Smooth muscle cell (in vitro differentiated cells): ENCODE data around the gene OR2L2. TPM values are rescaled to one million over a fixed set of nuclear protein-coding genes. Genes with fewer than 3 reads are reported as not detected.

Experiments
- DNase-seq: peaks from one replicate; lab custom pipeline; 2025; ENCODE audit not compliant: unreplicated experiment; lab: John Stamatoyannopoulos, UW
- H2AFZ ChIP-seq: fragments of 200-600 bp; sonication (generic); 2 replicates; pipeline ENCODE4 v1.6.0; 2016; ENCODE audit warnings: antibody characterized with exemption, low read depth, mild to moderate bottlenecking
- H3F3A ChIP-seq: fragments of 200-600 bp; sonication (generic); 2 replicates; pipeline ENCODE4 v1.6.0; 2017; ENCODE audit warnings: antibody characterized with exemption, low read depth
- H3K27ac ChIP-seq: fragments of 200-600 bp; sonication (generic); 2 replicates; pipeline ENCODE4 v1.5.1; 2016; ENCODE audit warnings: low read depth, mild to moderate bottlenecking
- H3K27me3 ChIP-seq: fragments of 200-600 bp; sonication (generic); 2 replicates; pipeline ENCODE4 v1.6.1; 2016; ENCODE audit warnings: low read depth, mild to moderate bottlenecking
- H3K36me3 ChIP-seq: fragments of 200-600 bp; sonication (generic); 2 replicates; pipeline ENCODE4 v1.5.1; 2016; ENCODE audit warnings: low read depth
- H3K4me1 ChIP-seq: fragments of 200-600 bp; sonication (generic); 2 replicates; pipeline ENCODE4 v1.5.1; 2016; ENCODE audit warnings: low read depth
- H3K4me2 ChIP-seq: fragments of 200-600 bp; sonication (generic); 2 replicates; pipeline ENCODE4 v1.6.0; 2016; ENCODE audit warnings: mild to moderate bottlenecking
- H3K4me3 ChIP-seq: fragments of 200-600 bp; sonication (generic); 2 replicates; pipeline ENCODE4 v1.5.1; 2016; ENCODE audit warnings: mild to moderate bottlenecking
- H3K79me2 ChIP-seq: fragments of 200-600 bp; sonication (generic); 2 replicates; pipeline ENCODE4 v1.6.0; 2016; ENCODE audit warnings: low read depth, mild to moderate bottlenecking
- H3K9ac ChIP-seq: fragments of 200-600 bp; sonication (generic); 2 replicates; pipeline ENCODE4 v1.6.0; 2016; ENCODE audit warnings: low read depth
- H3K9me3 ChIP-seq: fragments of 200-600 bp; sonication (generic); replicated peaks from 2 replicates; pipeline ENCODE4 v1.5.1; 2016; ENCODE audit warnings: low read depth
- H4K20me1 ChIP-seq: fragments of 200-600 bp; sonication (generic); 2 replicates; pipeline ENCODE4 v1.6.0; 2016; ENCODE audit warnings: low read depth
- CTCF ChIP-seq: fragments of 200-600 bp; sonication (generic); IDR thresholded peaks from 2 replicates; pipeline ENCODE4 v1.5.1; 2017; ENCODE audit warnings: borderline replicate concordance, mild to moderate bottlenecking, antibody characterized with exemption; ENCODE audit not compliant: insufficient read depth, poor library complexity, severe bottlenecking
- WGBS: methylation state at CpG from one replicate; pipeline ENCODE4 v1.1.7; 2016; ENCODE audit warnings: low lambda C conversion rate; 5-methylcytosine and 5-hydroxymethylcytosine counted together
- polyA plus RNA-seq: library from polyadenylated mRNA; unstranded; fragments of >200 nt; fragmentation: Nextera tagmentation; extraction: Ambion mirVana; gene quantifications from 2 replicates; pipeline ENCODE4 v1.2.1, GENCODE V29; 2016
- total RNA-seq: library from RNA; depleted of rRNA; stranded (reverse); fragments of >200 nt; gene quantifications from 2 replicates; pipeline ENCODE4 v1.2.3, GENCODE V29; 2014

Gene OR2L2
- not detected in 2 replicates for total RNA-seq
- 0.03 and 0.08 TPM in 2 replicates for polyA plus RNA-seq

- no peaks in the 10 kb centered on the region for H3F3A ChIP-seq
- no peaks in the 10 kb centered on the region for H4K20me1 ChIP-seq
- H3K79me2 ChIP-seq, result no peaks in the 10 kb centered on the region
- 38% methylated on average over 2 of the region's 2 CpGs for WGBS
- DNase-seq, result no peak
- no peak for TF ChIP-seq CTCF
- no peaks in the 10 kb centered on the region for H3K27me3 ChIP-seq
- H3K4me2 ChIP-seq, result no peak within 1 kb of the TSS
- no peak within 1 kb of the TSS for H2AFZ ChIP-seq
- no peak within 1 kb of the TSS for H3K4me3 ChIP-seq
- H3K27ac ChIP-seq, result no peak within 1 kb of the TSS
- H3K9ac ChIP-seq, result no peak within 1 kb of the TSS
- H3K9me3 ChIP-seq, result peaks cover 19% of the 10 kb centered on the region
- no peaks in the 10 kb centered on the region for H3K36me3 ChIP-seq
- H3K4me1 ChIP-seq, result no peaks in the 10 kb centered on the region
These were observed at the start of gene OR2L2 for GRCh38 chr1:248029770-248030169. Gene OR2L2, plus strand, starts transcription at chr1:248030070. Its CDS starts 8,198 bp downstream, at chr1:248038268.

GRCh38 chr1:247992986-247993385, 36.9 kb upstream of the OR2L2 start:
- no peaks in the 10 kb centered on the region for H3K36me3 ChIP-seq
- no peaks in the 10 kb centered on the region for H3K79me2 ChIP-seq
- H4K20me1 ChIP-seq, result no peaks in the 10 kb centered on the region
- WGBS, result 50% methylated on average over 2 of the region's 2 CpGs
- peaks cover 7% of the 10 kb centered on the region for H3K9me3 ChIP-seq
- no peak overlapping the region for H2AFZ ChIP-seq
- no peaks in the 10 kb centered on the region for H3F3A ChIP-seq
- H3K4me2 ChIP-seq, result no peak overlapping the region
- no peak for TF ChIP-seq CTCF
- no peaks in the 10 kb centered on the region for H3K4me1 ChIP-seq
- no peak for DNase-seq
- H3K27me3 ChIP-seq, result no peaks in the 10 kb centered on the region
- no peak overlapping the region for H3K27ac ChIP-seq
- no peak overlapping the region for H3K4me3 ChIP-seq
- H3K9ac ChIP-seq, result no peak overlapping the region

- H3K36me3 ChIP-seq, result no peaks in the 10 kb centered on the region
These were observed 31.1 kb upstream of the OR2L2 start for GRCh38 chr1:247998811-247999210.

More at GRCh38 chr1:247998811-247999210, 31.1 kb upstream of the OR2L2 start:
- Histone ChIP-seq H3K9ac (no peak overlapping the region), H2AFZ (no peak overlapping the region), H3F3A (no peaks in the 10 kb centered on the region), H3K27ac (no peak overlapping the region), H3K4me1 (no peaks in the 10 kb centered on the region), H4K20me1 (no peaks in the 10 kb centered on the region), H3K79me2 (no peaks in the 10 kb centered on the region), H3K4me2 (no peak overlapping the region), H3K4me3 (no peak overlapping the region), H3K9me3 (peaks cover 7% of the 10 kb centered on the region), H3K27me3 (no peaks in the 10 kb centered on the region)
- WGBS, result 29% methylated on average over 2 of the region's 2 CpGs
- no peak for DNase-seq
- TF ChIP-seq CTCF, result no peak
